HCT116 (cell line): ENCODE measurements around the gene PRDM7. TPM values are rescaled to one million over a fixed set of nuclear protein-coding genes. Genes with fewer than 3 reads are reported as not detected.

Experiments used
- ATAC-seq: fragments of 200-7000 bp; cut with Tn5 transposase; 2 replicates; pipeline ENCODE4 v1.9.1; 2020; ENCODE audit warnings: mild to moderate bottlenecking, moderate library complexity
- BruUV-seq: library from RNA; stranded (reverse); fragments of 400-500 nt; replicated peaks from 2 replicates; lab custom pipeline; 2021; lab: Mats Ljungman, UMichigan
- CTCF ChIA-PET: fragments of 300-600 bp; sonication (Branson Sonifier 250); formaldehyde crosslinking; loops from one replicate; lab custom pipeline; 2021; ENCODE audit warnings: antibody characterized with exemption; lab: Charles Lee
- POLR2A ChIA-PET: fragments of 300-600, 350-600 bp; sonication (Branson Sonifier 250); formaldehyde crosslinking; loops from one replicate; lab custom pipeline; 2021; ENCODE audit warnings: antibody characterized with exemption; lab: Charles Lee
- RAD21 ChIA-PET, 2 experiments: fragments of 300-600 bp; sonication (Branson Sonifier 250); formaldehyde crosslinking; loops; one replicate each; lab custom pipeline; 2023; ENCODE audit warnings: low total read pairs in 2 of 2; ENCODE audit not compliant: uncharacterized antibody in 2 of 2, unreplicated experiment in 2 of 2, low non-redundant PET in 1 of 2; lab: Charles Lee
- DNase-seq: peaks from one replicate; pipeline ENCODE4 v3.0.0-alpha.2; 2010; ENCODE audit warnings: low read depth, low spot score
- H2AFZ ChIP-seq: fragments of 200-600 bp; shearing (Covaris generic), sonication (generic); 2 replicates; pipeline ENCODE4 v1.6.1; 2017; ENCODE audit warnings: low read depth, mixed run types, mixed read lengths, antibody characterized with exemption, low read length; ENCODE audit not compliant: poor library complexity, severe bottlenecking
- H3K27ac ChIP-seq: 2 replicates; pipeline ENCODE4 v1.5.1; 2012; ENCODE audit warnings: low read depth, low read length
- H3K27me3 ChIP-seq: fragments of 200-600 bp; sonication (generic); 2 replicates; pipeline ENCODE4 v1.6.1; 2016; ENCODE audit warnings: mixed run types, low read length, mixed read lengths; ENCODE audit not compliant: insufficient read depth
- H3K36me3 ChIP-seq, 2 experiments: fragments of 200-500 bp in 1 of 2; fragments of 200-600 bp in 1 of 2; sonication (Bioruptor generic) in 1 of 2; sonication (generic) in 1 of 2; 2 replicates each; pipeline versions ENCODE4 v1.5.1 to v1.6.1; 2014 to 2016; ENCODE audit warnings: low read length in 2 of 2, inconsistent platforms in 1 of 2, mixed read lengths in 1 of 2, mixed run types in 1 of 2; ENCODE audit not compliant: insufficient read depth in 2 of 2, control insufficient read depth in 1 of 2
- H3K4me1 ChIP-seq, 2 experiments: fragments of 200-600 bp in 1 of 2; sonication (generic) in 1 of 2; 2 replicates each; pipeline versions ENCODE4 v1.5.1 to v1.6.1; 2012 to 2017; ENCODE audit warnings: low read length in 2 of 2, inconsistent platforms in 1 of 2, mild to moderate bottlenecking in 1 of 2, mixed read lengths in 1 of 2, mixed run types in 1 of 2, moderate library complexity in 1 of 2; ENCODE audit not compliant: insufficient read depth in 2 of 2, control insufficient read depth in 1 of 2
- H3K4me2 ChIP-seq: fragments of 200-600 bp; sonication (generic); 2 replicates; pipeline ENCODE4 v1.6.1; 2017; ENCODE audit warnings: mixed run types, low read length, mixed read lengths
- H3K4me3 ChIP-seq, 2 experiments: fragments of 200-600 bp in 1 of 2; sonication (generic) in 1 of 2; replicated peaks in 1 of 2; 2 replicates each; pipeline ENCODE4 v1.5.1; 2011 to 2016; ENCODE audit warnings: low read length in 2 of 2, control low read depth in 1 of 2, low read depth in 1 of 2, mild to moderate bottlenecking in 1 of 2, mixed read lengths in 1 of 2, mixed run types in 1 of 2
- H3K79me2 ChIP-seq: fragments of 200-600 bp; sonication (generic); 2 replicates; pipeline ENCODE4 v1.6.1; 2017; ENCODE audit warnings: mild to moderate bottlenecking, mixed run types, low read length, moderate library complexity, mixed read lengths; ENCODE audit not compliant: insufficient read depth
- H3K9ac ChIP-seq: fragments of 200-600 bp; sonication (generic); 2 replicates; pipeline ENCODE4 v1.6.1; 2016; ENCODE audit warnings: low read length, mixed read lengths
- H3K9me2 ChIP-seq: fragments of 200-600 bp; sonication (generic), shearing (Covaris generic); 2 replicates; pipeline ENCODE4 v1.6.1; 2017; ENCODE audit warnings: mixed run types, mild to moderate bottlenecking, moderate library complexity; ENCODE audit not compliant: insufficient read depth
- H3K9me3 ChIP-seq, 2 experiments: fragments of 200-500 bp in 1 of 2; fragments of 200-600 bp in 1 of 2; sonication (Bioruptor generic) in 1 of 2; sonication (generic) in 1 of 2; 2 replicates each; pipeline ENCODE4 v1.6.1; 2014 to 2017; ENCODE audit warnings: low read length in 2 of 2, mixed read lengths in 2 of 2, inconsistent platforms in 1 of 2, low read depth in 1 of 2, mild to moderate bottlenecking in 1 of 2, mixed run types in 1 of 2, moderate library complexity in 1 of 2; ENCODE audit not compliant: control insufficient read depth in 1 of 2, insufficient read depth in 1 of 2
- H4K20me1 ChIP-seq: fragments of 200-600 bp; sonication (generic), shearing (Covaris generic); 2 replicates; pipeline ENCODE4 v1.6.1; 2017; ENCODE audit warnings: mixed run types, mild to moderate bottlenecking, moderate library complexity; ENCODE audit not compliant: insufficient read depth
- CBX3 ChIP-seq: IDR thresholded peaks from 2 replicates; pipeline ENCODE4 v1.6.1; 2012; ENCODE audit warnings: low read depth
- EGR1 ChIP-seq: IDR thresholded peaks from 2 replicates; pipeline ENCODE4 v1.6.1; 2012; ENCODE audit warnings: low read depth
- EZH2 ChIP-seq: fragments of 200-600 bp; sonication (generic); IDR thresholded peaks from 2 replicates; pipeline ENCODE4 v1.6.1; 2017; ENCODE audit warnings: antibody characterized with exemption, mixed run types
- EZH2phosphoT487 ChIP-seq: fragments of 200-600 bp; IDR thresholded peaks from 2 replicates; pipeline ENCODE4 v1.6.1; 2018; ENCODE audit warnings: antibody characterized with exemption, borderline replicate concordance
- FOSL1 ChIP-seq: IDR thresholded peaks from 2 replicates; pipeline ENCODE4 v1.6.1; 2012; ENCODE audit warnings: low read depth
- JUND ChIP-seq: IDR thresholded peaks from 2 replicates; pipeline ENCODE4 v1.6.1; 2012
- POLR2A ChIP-seq: IDR thresholded peaks from 2 replicates; pipeline ENCODE4 v1.7.0; 2011; ENCODE audit warnings: borderline replicate concordance; ENCODE audit not compliant: insufficient read depth, insufficient read length; ENCODE audit errors: extremely low read depth
- POLR2AphosphoS5 ChIP-seq: IDR thresholded peaks from 2 replicates; pipeline ENCODE4 v1.6.1; 2011; ENCODE audit warnings: mild to moderate bottlenecking, low read depth, low read length, moderate library complexity
- RAD21 ChIP-seq: IDR thresholded peaks from 2 replicates; pipeline ENCODE4 v1.6.1; 2012; ENCODE audit warnings: low read depth, mild to moderate bottlenecking
- SIN3A ChIP-seq: IDR thresholded peaks from 2 replicates; pipeline ENCODE4 v1.6.1; 2012; ENCODE audit warnings: low read depth
- SRF ChIP-seq: IDR thresholded peaks from 2 replicates; pipeline ENCODE4 v1.6.1; 2012; ENCODE audit warnings: low read depth
- TCF7L2 ChIP-seq: IDR thresholded peaks from 2 replicates; pipeline ENCODE4 v1.7.0; 2011; ENCODE audit warnings: borderline replicate concordance, inconsistent platforms; ENCODE audit not compliant: insufficient read depth, insufficient read length; ENCODE audit errors: extremely low read depth
- YY1 ChIP-seq: IDR thresholded peaks from 2 replicates; pipeline ENCODE4 v1.6.1; 2011; ENCODE audit warnings: low read length, low read depth, moderate library complexity, mild to moderate bottlenecking; ENCODE audit not compliant: insufficient replicate concordance; ENCODE audit errors: extremely low read depth
- ZFX ChIP-seq: fragments of 450-650 bp; IDR thresholded peaks from 2 replicates; pipeline ENCODE4 v1.6.1; 2017
- ZNF274 ChIP-seq: fragments of 200-500 bp; sonication (Bioruptor generic); IDR thresholded peaks from 2 replicates; pipeline ENCODE4 v1.6.1; 2014; ENCODE audit warnings: mild to moderate bottlenecking, low read depth, low read length, inconsistent platforms
- intact Hi-C: fragments of 100-400 bp; cut with micrococcal nuclease; formaldehyde crosslinking; loops from 2 replicates; pipeline ENCODE4 v1.10.0; 2022
- total RNA-seq: library from RNA; stranded (reverse); gene quantifications from one replicate; pipeline ENCODE4 v1.2.1, GENCODE V29; 2021; ENCODE audit not compliant: unreplicated experiment
- TF ChIP-seq, protein P1 (sequence below): IDR thresholded peaks from 2 replicates; pipeline ENCODE4 v1.6.1; 2012
- TF ChIP-seq, protein P2 (sequence below): IDR thresholded peaks from 2 replicates; pipeline ENCODE4 v1.6.1; 2012; ENCODE audit warnings: low read depth
- TF ChIP-seq, protein P3 (sequence below): IDR thresholded peaks from 2 replicates; pipeline ENCODE4 v1.6.1; 2012

The PRDM7 gene
- total RNA-seq, 1 experiment from 2014 or later = 0.07 TPM

DNA sequence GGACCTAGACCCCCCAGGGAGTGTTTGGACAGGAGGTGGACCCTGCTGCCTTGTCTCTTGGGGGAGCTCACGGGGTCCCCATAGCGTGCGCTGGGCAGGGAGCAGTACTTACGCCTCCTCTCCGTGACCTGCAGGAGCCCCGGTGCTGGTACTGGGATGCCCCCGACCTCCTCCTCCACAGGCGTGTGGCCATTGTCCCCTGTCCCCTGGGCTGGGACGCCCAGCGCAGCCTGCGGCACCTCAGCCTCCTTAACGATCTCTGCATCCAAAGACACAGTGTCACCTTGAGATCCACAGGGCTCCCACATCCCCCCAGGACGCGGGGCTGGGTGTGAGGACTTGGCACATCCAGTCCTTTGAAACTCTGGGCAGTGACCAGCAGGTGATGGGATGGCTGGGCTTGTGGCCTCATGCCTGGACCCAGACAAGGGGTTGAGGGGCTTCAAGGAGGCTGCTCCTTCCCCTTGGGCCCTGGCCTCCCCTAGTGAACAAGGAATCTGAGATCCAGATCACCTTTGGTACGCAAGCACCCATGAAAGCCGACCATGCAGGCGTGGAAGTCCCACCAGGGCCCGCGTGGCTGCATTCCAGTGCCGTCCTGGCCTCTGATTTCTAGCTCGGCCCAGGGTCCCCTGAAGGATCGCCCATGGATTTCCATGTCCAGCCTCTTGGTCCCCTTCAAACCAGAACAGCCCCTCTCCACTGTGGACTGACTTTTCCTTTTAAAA, 67.8 kb downstream of the PRDM7 start:
- no peak for ATAC-seq
- no peak for DNase-seq
- Histone ChIP-seq H3K27me3 (no peaks in the 10 kb centered on the region), H3K9ac (no peak overlapping the region), H3K4me2 (no peak overlapping the region), H4K20me1 (no peaks in the 10 kb centered on the region), H3K9me3 (no peaks in the 10 kb centered on the region), H2AFZ (no peak overlapping the region), H3K4me1 (peaks cover 0 to 10% of the 10 kb centered on the region in 2 experiments; a peak in 1 of 4 replicates), H3K79me2 (no peaks in the 10 kb centered on the region), H3K27ac (no peak overlapping the region), H3K9me2 (no peaks in the 10 kb centered on the region)
- POLR2A ChIA-PET = no interaction called here
- BruUV-seq = no TSS peak
- CTCF ChIA-PET = no interaction called here
- intact Hi-C loops = no loop called here
- RAD21 ChIA-PET = no interaction called here
- TF ChIP-seq ZFX (no peak), TCF7L2 (no peak), POLR2AphosphoS5 (no peak), EGR1 (no peak), EZH2 (no peak), RAD21 (no peak)
- TF ChIP-seq, all 23 proteins: peak for 0
- Histone ChIP-seq H3K36me3 (peaks cover 4% of the 10 kb centered on the region in 2 experiments; a peak in 2 of 4 replicates), H3K4me3 (no peak overlapping the region)

DNA sequence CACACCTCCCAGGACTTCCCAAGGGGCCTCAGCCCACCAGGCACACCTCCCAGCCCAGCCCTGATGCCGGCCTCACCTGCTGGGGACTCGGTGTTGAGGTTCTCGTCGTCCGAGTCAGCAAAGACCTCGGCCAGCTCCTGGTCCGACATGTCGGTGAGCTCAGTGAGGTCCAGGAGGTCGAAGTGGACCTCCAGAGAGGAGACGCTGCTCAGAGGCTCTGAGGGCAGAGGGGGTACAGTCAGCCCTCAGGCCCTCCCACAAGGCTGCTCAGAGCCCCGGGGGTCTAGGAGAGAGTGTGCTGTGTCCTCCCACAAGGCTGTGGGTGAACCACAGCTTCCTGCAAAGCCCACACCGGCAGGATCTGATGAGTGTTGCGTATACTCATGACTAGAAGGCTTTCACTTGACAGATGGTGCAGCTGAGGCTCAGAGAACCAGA, 68.4 kb downstream of the PRDM7 start:
- H3K9me2 ChIP-seq = no peaks in the 10 kb centered on the region
- CTCF ChIA-PET = no interaction called here
- DNase-seq (no peak), ATAC-seq (no peak; the same call in 1 of the 2 replicates)
- no peaks in the 10 kb centered on the region for H3K9me3 ChIP-seq
- H2AFZ ChIP-seq = no peak overlapping the region
- H3K36me3 ChIP-seq = peaks cover 2 to 4% of the 10 kb centered on the region in 2 experiments; a peak in 2 of 4 replicates
- POLR2A ChIA-PET = no interaction called here
- no peak overlapping the region for H3K9ac ChIP-seq
- no TSS peak for BruUV-seq
- RAD21 ChIA-PET = no interaction called here
- H3K27ac ChIP-seq = no peak overlapping the region
- no peak overlapping the region for H3K4me2 ChIP-seq
- H3K4me3 ChIP-seq = no peak overlapping the region
- no peaks in the 10 kb centered on the region for H4K20me1 ChIP-seq
- intact Hi-C loops = no loop called here
- H3K4me1 ChIP-seq = peaks cover 0 to 10% of the 10 kb centered on the region in 2 experiments; a peak in 1 of 4 replicates
- H3K79me2 ChIP-seq = no peaks in the 10 kb centered on the region
- H3K27me3 ChIP-seq = no peaks in the 10 kb centered on the region
- no peak for TF ChIP-seq EGR1
- TF ChIP-seq ZNF274 = no peak
- TF ChIP-seq, protein P1, sequence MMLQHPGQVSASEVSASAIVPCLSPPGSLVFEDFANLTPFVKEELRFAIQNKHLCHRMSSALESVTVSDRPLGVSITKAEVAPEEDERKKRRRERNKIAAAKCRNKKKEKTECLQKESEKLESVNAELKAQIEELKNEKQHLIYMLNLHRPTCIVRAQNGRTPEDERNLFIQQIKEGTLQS = no peak
- TF ChIP-seq, protein P2, sequence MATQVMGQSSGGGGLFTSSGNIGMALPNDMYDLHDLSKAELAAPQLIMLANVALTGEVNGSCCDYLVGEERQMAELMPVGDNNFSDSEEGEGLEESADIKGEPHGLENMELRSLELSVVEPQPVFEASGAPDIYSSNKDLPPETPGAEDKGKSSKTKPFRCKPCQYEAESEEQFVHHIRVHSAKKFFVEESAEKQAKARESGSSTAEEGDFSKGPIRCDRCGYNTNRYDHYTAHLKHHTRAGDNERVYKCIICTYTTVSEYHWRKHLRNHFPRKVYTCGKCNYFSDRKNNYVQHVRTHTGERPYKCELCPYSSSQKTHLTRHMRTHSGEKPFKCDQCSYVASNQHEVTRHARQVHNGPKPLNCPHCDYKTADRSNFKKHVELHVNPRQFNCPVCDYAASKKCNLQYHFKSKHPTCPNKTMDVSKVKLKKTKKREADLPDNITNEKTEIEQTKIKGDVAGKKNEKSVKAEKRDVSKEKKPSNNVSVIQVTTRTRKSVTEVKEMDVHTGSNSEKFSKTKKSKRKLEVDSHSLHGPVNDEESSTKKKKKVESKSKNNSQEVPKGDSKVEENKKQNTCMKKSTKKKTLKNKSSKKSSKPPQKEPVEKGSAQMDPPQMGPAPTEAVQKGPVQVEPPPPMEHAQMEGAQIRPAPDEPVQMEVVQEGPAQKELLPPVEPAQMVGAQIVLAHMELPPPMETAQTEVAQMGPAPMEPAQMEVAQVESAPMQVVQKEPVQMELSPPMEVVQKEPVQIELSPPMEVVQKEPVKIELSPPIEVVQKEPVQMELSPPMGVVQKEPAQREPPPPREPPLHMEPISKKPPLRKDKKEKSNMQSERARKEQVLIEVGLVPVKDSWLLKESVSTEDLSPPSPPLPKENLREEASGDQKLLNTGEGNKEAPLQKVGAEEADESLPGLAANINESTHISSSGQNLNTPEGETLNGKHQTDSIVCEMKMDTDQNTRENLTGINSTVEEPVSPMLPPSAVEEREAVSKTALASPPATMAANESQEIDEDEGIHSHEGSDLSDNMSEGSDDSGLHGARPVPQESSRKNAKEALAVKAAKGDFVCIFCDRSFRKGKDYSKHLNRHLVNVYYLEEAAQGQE = no peak
- no peak for TF ChIP-seq EZH2phosphoT487
- no peak for TF ChIP-seq SRF
- no peak for TF ChIP-seq CBX3
- no peak for TF ChIP-seq FOSL1
- no peak for TF ChIP-seq YY1
- TF ChIP-seq JUND = no peak
- no peak for TF ChIP-seq POLR2AphosphoS5
- no peak for TF ChIP-seq POLR2A
- TF ChIP-seq, protein P3, sequence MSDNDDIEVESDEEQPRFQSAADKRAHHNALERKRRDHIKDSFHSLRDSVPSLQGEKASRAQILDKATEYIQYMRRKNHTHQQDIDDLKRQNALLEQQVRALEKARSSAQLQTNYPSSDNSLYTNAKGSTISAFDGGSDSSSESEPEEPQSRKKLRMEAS = no peak
- no peak for TF ChIP-seq SIN3A
